Endothelial cell of umbilical vein (primary cell): ENCODE data around the gene TUBB1. TPM values are rescaled to one million over a fixed set of nuclear protein-coding genes. Genes with fewer than 3 reads are reported as not detected.
A peak's percentile ranks its signal among the peaks of the same experiment; 100 is the strongest.

Experiments used
- BruUV-seq: library from RNA; stranded (reverse); fragments of 400-500 nt; replicated peaks from 2 replicates; lab custom pipeline; 2021; lab: Mats Ljungman, UMichigan
- CTCF ChIA-PET: fragments of 300-600, 350-600 bp; sonication (Branson Sonifier 250); formaldehyde crosslinking; loops from one replicate; lab custom pipeline; 2021; ENCODE audit warnings: antibody characterized with exemption, inconsistent platforms; lab: Charles Lee
- POLR2A ChIA-PET: fragments of 300-600, 350-600 bp; sonication (Branson Sonifier 250); formaldehyde crosslinking; loops from one replicate; lab custom pipeline; 2021; ENCODE audit warnings: antibody characterized with exemption, inconsistent platforms; lab: Charles Lee
- DNase-seq: peaks from one replicate; pipeline ENCODE4 v3.0.0-alpha.2; 2011; ENCODE audit warnings: low read depth, low spot score
- FAIRE-seq: peaks from 2 replicates; lab custom pipeline; 2011; peaks lifted over from hg19 to GRCh38; lab: Jason Lieb, UNC
- H2AFZ ChIP-seq: 2 replicates; pipeline ENCODE4 v1.6.0; 2012; ENCODE audit warnings: low read depth, low read length, control low read depth, inconsistent platforms
- H3K27ac ChIP-seq: 2 replicates; pipeline ENCODE4 v1.5.1; 2011; ENCODE audit warnings: low read depth, mild to moderate bottlenecking, control low read depth, low read length, moderate library complexity; ENCODE audit not compliant: insufficient read depth
- H3K27me3 ChIP-seq, 2 experiments: 2 replicates each; pipeline versions ENCODE4 v1.6.0 to v1.6.1; 2011; ENCODE audit warnings: low read length in 2 of 2, mixed read lengths in 1 of 2; ENCODE audit not compliant: control insufficient read depth in 2 of 2, insufficient read depth in 2 of 2
- H3K36me3 ChIP-seq, 2 experiments: 2 replicates in 1 of 2; 3 replicates in 1 of 2; pipeline ENCODE4 v1.5.1; 2011; ENCODE audit warnings: low read length in 2 of 2, mild to moderate bottlenecking in 1 of 2, moderate library complexity in 1 of 2; ENCODE audit not compliant: control insufficient read depth in 2 of 2, insufficient read depth in 2 of 2; ENCODE audit errors: extremely low read depth in 1 of 2
- H3K4me1 ChIP-seq: 3 replicates; pipeline ENCODE4 v1.5.1; 2011; ENCODE audit warnings: mild to moderate bottlenecking, low read length; ENCODE audit not compliant: control insufficient read depth, insufficient read depth; ENCODE audit errors: extremely low read depth
- H3K4me2 ChIP-seq: 2 replicates; pipeline ENCODE4 v1.6.1; 2011; ENCODE audit warnings: low read length, control low read depth, mixed read lengths; ENCODE audit not compliant: insufficient read depth
- H3K4me3 ChIP-seq, 3 experiments: fragments of 200-600 bp in 1 of 3; sonication (generic), shearing (Covaris generic) in 1 of 3; replicated peaks in 1 of 3; 2 replicates each; pipeline ENCODE4 v1.5.1; 2011 to 2016; ENCODE audit warnings: control low read depth in 3 of 3, low read length in 3 of 3, mild to moderate bottlenecking in 2 of 3, inconsistent platforms in 1 of 3, low read depth in 1 of 3, moderate library complexity in 1 of 3; ENCODE audit not compliant: insufficient read depth in 1 of 3
- H3K79me2 ChIP-seq: 2 replicates; pipeline ENCODE4 v1.6.0; 2012; ENCODE audit warnings: low read length, inconsistent platforms; ENCODE audit not compliant: control insufficient read depth, insufficient read depth
- H3K9ac ChIP-seq: replicated peaks from 2 replicates; pipeline ENCODE3; 2011; ENCODE audit warnings: low read length, control low read depth; ENCODE audit not compliant: insufficient read depth; ENCODE audit errors: extremely low read depth
- H3K9me1 ChIP-seq: replicated peaks from 3 replicates; pipeline ENCODE4 v1.6.0; 2011; ENCODE audit warnings: mild to moderate bottlenecking, low read length; ENCODE audit not compliant: control insufficient read depth, insufficient read depth; ENCODE audit errors: extremely low read depth
- H3K9me3 ChIP-seq: replicated peaks from 2 replicates; pipeline ENCODE4 v1.5.1; 2012; ENCODE audit warnings: low read length, inconsistent platforms; ENCODE audit not compliant: control insufficient read depth, insufficient read depth
- H4K20me1 ChIP-seq: replicated peaks from 2 replicates; pipeline ENCODE3; 2011; ENCODE audit warnings: mild to moderate bottlenecking, low read length; ENCODE audit not compliant: control insufficient read depth, insufficient read depth; ENCODE audit errors: extremely low read depth
- EZH2 ChIP-seq: IDR thresholded peaks from 2 replicates; pipeline ENCODE4 v1.6.1; 2012; ENCODE audit warnings: borderline replicate concordance, low read depth, mild to moderate bottlenecking, moderate library complexity, low read length, inconsistent platforms; ENCODE audit not compliant: severe bottlenecking
- FOS ChIP-seq: IDR thresholded peaks from 2 replicates; pipeline ENCODE4 v1.6.1; 2011; ENCODE audit warnings: mild to moderate bottlenecking, low read length, moderate library complexity, borderline replicate concordance; ENCODE audit not compliant: insufficient read depth
- GATA2 ChIP-seq: IDR thresholded peaks from 2 replicates; pipeline ENCODE4 v1.7.0; 2011; ENCODE audit warnings: low read depth, mild to moderate bottlenecking, moderate library complexity, mixed read lengths, low read length; ENCODE audit not compliant: insufficient read length, insufficient read depth
- JUN ChIP-seq: IDR thresholded peaks from 2 replicates; pipeline ENCODE4 v1.6.1; 2011; ENCODE audit warnings: borderline replicate concordance, low read depth; ENCODE audit not compliant: insufficient read length, insufficient read depth
- MAX ChIP-seq: IDR thresholded peaks from 2 replicates; pipeline ENCODE4 v1.6.1; 2011; ENCODE audit not compliant: insufficient read depth, insufficient read length
- MYC ChIP-seq: IDR thresholded peaks from one replicate; pipeline ENCODE4 v1.6.1; 2011; ENCODE audit warnings: mild to moderate bottlenecking, low read depth, low read length
- POLR2A ChIP-seq: IDR thresholded peaks from 2 replicates; pipeline ENCODE4 v1.6.1; 2012; ENCODE audit warnings: low read depth, mild to moderate bottlenecking, control low read depth, low read length
- POLR2AphosphoS5 ChIP-seq: IDR thresholded peaks from 2 replicates; pipeline ENCODE4 v1.6.1; 2012; ENCODE audit warnings: low read depth, mild to moderate bottlenecking, control low read depth, low read length, moderate library complexity; ENCODE audit not compliant: insufficient read depth
- dilution Hi-C: fragments of 300-500 bp; cut with MboI; formaldehyde crosslinking; loops from one replicate; pipeline ENCODE4 v1.15.0; 2019; ENCODE audit warnings: low sequenced_read_pairs; ENCODE audit not compliant: extremely low pct_ligation_motif_present
- intact Hi-C: fragments of 100-400 bp; cut with micrococcal nuclease; formaldehyde crosslinking; loops from one replicate; pipeline ENCODE4 v1.10.0; 2022
- polyA plus RNA-seq, 4 experiments: library from polyadenylated mRNA; depleted of rRNA in 3 of 4; stranded (reverse) in 3 of 4; unstranded in 1 of 4; fragments of >200 nt; gene quantifications; 2 replicates each; pipeline versions ENCODE4 v1.2.1 to v1.2.3, GENCODE V29; 2011 to 2012; ENCODE audit warnings: missing spikeins in 1 of 4
- total RNA-seq: library from RNA; stranded (reverse); gene quantifications from 2 replicates; pipeline ENCODE4 v1.2.3, GENCODE V29; 2021
- TF ChIP-seq, protein P1 (sequence below), 2 donors: IDR thresholded peaks; 1 replicate in 1 of 2; 2 replicates in 1 of 2; pipeline ENCODE4 v1.5.1; 2011; ENCODE audit warnings: low read length in 2 of 2, mild to moderate bottlenecking in 2 of 2, moderate library complexity in 2 of 2, control low read depth in 1 of 2, inconsistent platforms in 1 of 2, low read depth in 1 of 2; ENCODE audit not compliant: insufficient read depth in 1 of 2; ENCODE audit errors: extremely low read depth in 1 of 2

The TUBB1 gene
- total and polyA plus RNA-seq, 2 donors (not counting 3 experiments of a cell fraction or from before 2014, with no cell fraction given), result 0.04 TPM; not detected in 1

DNA sequence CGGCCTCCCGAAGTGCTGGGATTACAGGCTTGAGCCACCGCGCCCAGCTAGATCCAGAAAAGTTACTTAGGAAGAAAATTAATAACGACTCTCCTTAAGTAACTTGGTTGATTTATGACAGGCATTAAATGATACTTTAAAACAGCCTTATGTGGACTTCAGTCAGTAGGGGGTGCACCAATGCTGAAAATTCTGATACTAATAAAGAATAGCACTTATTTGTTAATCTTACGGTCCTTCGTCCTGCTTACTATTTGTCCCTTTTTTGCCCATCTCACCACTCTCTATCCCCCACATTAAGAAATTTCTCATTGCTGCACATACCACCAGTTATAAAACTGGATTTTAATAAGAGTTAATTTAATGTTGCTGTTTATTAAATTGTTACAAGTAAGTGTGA is 36.1 kb downstream of the TUBB1 start:
- intact Hi-C loops, result loop anchor here (1.0 to 10.0 kb wide), 2 partner anchors 167 to 439 kb away; no protein-coding TSS in a partner anchor
- Histone ChIP-seq H3K27ac (no peak overlapping the region), H3K36me3 (no peaks in the 10 kb centered on the region), H3K79me2 (no peaks in the 10 kb centered on the region), H3K4me1 (no peaks in the 10 kb centered on the region), H3K9me3 (no peaks in the 10 kb centered on the region), H3K27me3 (peaks cover 15 to 30% of the 10 kb centered on the region in 2 experiments), H2AFZ (no peak overlapping the region), H3K9ac (no peak overlapping the region), H3K4me2 (no peak overlapping the region), H3K4me3 (no peak overlapping the region), H3K9me1 (no peaks in the 10 kb centered on the region), H4K20me1 (no peaks in the 10 kb centered on the region)
- dilution Hi-C loops, result no loop called here
- no peak for FAIRE-seq
- TF ChIP-seq POLR2A (no peak), FOS (no peak)
- TF ChIP-seq, protein P1, sequence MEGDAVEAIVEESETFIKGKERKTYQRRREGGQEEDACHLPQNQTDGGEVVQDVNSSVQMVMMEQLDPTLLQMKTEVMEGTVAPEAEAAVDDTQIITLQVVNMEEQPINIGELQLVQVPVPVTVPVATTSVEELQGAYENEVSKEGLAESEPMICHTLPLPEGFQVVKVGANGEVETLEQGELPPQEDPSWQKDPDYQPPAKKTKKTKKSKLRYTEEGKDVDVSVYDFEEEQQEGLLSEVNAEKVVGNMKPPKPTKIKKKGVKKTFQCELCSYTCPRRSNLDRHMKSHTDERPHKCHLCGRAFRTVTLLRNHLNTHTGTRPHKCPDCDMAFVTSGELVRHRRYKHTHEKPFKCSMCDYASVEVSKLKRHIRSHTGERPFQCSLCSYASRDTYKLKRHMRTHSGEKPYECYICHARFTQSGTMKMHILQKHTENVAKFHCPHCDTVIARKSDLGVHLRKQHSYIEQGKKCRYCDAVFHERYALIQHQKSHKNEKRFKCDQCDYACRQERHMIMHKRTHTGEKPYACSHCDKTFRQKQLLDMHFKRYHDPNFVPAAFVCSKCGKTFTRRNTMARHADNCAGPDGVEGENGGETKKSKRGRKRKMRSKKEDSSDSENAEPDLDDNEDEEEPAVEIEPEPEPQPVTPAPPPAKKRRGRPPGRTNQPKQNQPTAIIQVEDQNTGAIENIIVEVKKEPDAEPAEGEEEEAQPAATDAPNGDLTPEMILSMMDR (IDR thresholded peaks at IDR 0.05; ENCODE audit: extremely low read depth in 1 of 2, insufficient read depth in 1 of 2, low read depth in 1 of 2, low read length in 2 of 2), result peak in 1 of 2 donors; percentile 24
- ChIA-PET CTCF (interaction anchor here (0.7 to 2.0 kb wide), 3 partner anchors 12 to 33 kb away, joined by 3 to 7 read pairs (median 4); no protein-coding TSS in a partner anchor), POLR2A (no interaction called here)
- BruUV-seq, result no TSS peak
- peak; percentile 51 for DNase-seq

GRCh38 chr20:59062081-59062480 is 42.9 kb downstream of the TUBB1 start:
- Histone ChIP-seq H2AFZ (no peak overlapping the region), H4K20me1 (no peaks in the 10 kb centered on the region), H3K9me1 (no peaks in the 10 kb centered on the region), H3K27ac (no peak overlapping the region), H3K9ac (no peak overlapping the region), H3K79me2 (no peaks in the 10 kb centered on the region), H3K36me3 (no peaks in the 10 kb centered on the region), H3K4me2 (no peak overlapping the region), H3K27me3 (peaks cover 0 to 9% of the 10 kb centered on the region in 2 experiments), H3K9me3 (no peaks in the 10 kb centered on the region), H3K4me3 (no peak overlapping the region), H3K4me1 (peaks cover 14% of the 10 kb centered on the region)
- FAIRE-seq (no peak), DNase-seq (no peak)
- POLR2A ChIA-PET, result no interaction called here
- intact Hi-C loops, result no loop called here
- TF ChIP-seq FOS (no peak), JUN (no peak), MAX (no peak), POLR2A (no peak), GATA2 (no peak), EZH2 (no peak), MYC (no peak), POLR2AphosphoS5 (no peak)
- TF ChIP-seq, protein P1 (IDR thresholded peaks at IDR 0.05; ENCODE audit: extremely low read depth in 1 of 2, insufficient read depth in 1 of 2, low read depth in 1 of 2, low read length in 2 of 2), result no peak
- CTCF ChIA-PET, result no interaction called here
- dilution Hi-C loops, result no loop called here
- BruUV-seq, result no TSS peak
